ENCODE results near the gene KCNK16. TPM values are rescaled to one million over a fixed set of nuclear protein-coding genes. Genes with fewer than 3 reads are reported as not detected.

Gene KCNK16
- total RNA-seq, 4 donors from 2014 or later = not detected

GRCh38 chr6:39320363-39320984 is 2.0 kb downstream of the KCNK16 start:
- no peak for TF ChIP-seq POLR2A (IDR thresholded peaks at IDR 0.05)
- no peak for TF ChIP-seq CTCF (IDR thresholded peaks at IDR 0.05)
- no peak for TF ChIP-seq POLR2AphosphoS5 (IDR thresholded peaks at IDR 0.05)
- TF ChIP-seq EP300 (IDR thresholded peaks at IDR 0.05; ENCODE audit: low read depth) = no peak
- WGBS, 2 donors (ENCODE audit: low coverage in 1 of 2) = 64% methylated on average over 10 of the region's 10 CpGs; no CpG with 5 or more reads in 1 of the 2 donors
- in situ Hi-C loops (cut with MboI; ENCODE audit: low pct_ligation_motif_present in 1 of 4, low pct_unique_long_range_greater_than_20kb in 1 of 4, low sequenced_read_pairs in 3 of 4) = loop anchor here (25.0 kb wide), 3 partner anchors 333 to 458 kb away; no protein-coding TSS in a partner anchor
- intact Hi-C loops (cut with DNase I; ENCODE audit: low total_unique reads) = no loop called here
- no peak for DNase-seq
- Histone ChIP-seq H3K36me3 (no peaks in the 10 kb centered on the region), H3K4me1 (no peaks in the 10 kb centered on the region), H3K4me3 (no peak overlapping the region), H3K27me3 (peaks cover 6% of the 10 kb centered on the region), H3K27ac (no peak overlapping the region), H3K9me3 (no peaks in the 10 kb centered on the region)

- DNase-seq = no peak
- Histone ChIP-seq H3K36me3 (no peaks in the 10 kb centered on the region), H3K4me3 (no peak overlapping the region), H3K9me3 (no peaks in the 10 kb centered on the region), H3K27me3 (peaks cover 13% of the 10 kb centered on the region), H3K4me1 (no peaks in the 10 kb centered on the region), H3K27ac (no peak overlapping the region)
- in situ Hi-C loops (cut with MboI; ENCODE audit: low pct_ligation_motif_present in 1 of 4, low pct_unique_long_range_greater_than_20kb in 1 of 4, low sequenced_read_pairs in 3 of 4) = loop anchor here (25.0 kb wide), 3 partner anchors 332 to 457 kb away; no protein-coding TSS in a partner anchor
- intact Hi-C loops (cut with DNase I; ENCODE audit: low total_unique reads) = no loop called here
- WGBS, 2 donors (ENCODE audit: low coverage in 1 of 2) = 69 to 78% methylated on average over 3 to 13 of the region's 13 CpGs
- TF ChIP-seq POLR2A (IDR thresholded peaks at IDR 0.05) (no peak), POLR2AphosphoS5 (IDR thresholded peaks at IDR 0.05) (no peak), CTCF (IDR thresholded peaks at IDR 0.05) (no peak), EP300 (IDR thresholded peaks at IDR 0.05; ENCODE audit: low read depth) (no peak)
Measured at GRCh38 chr6:39319621-39320362, 2.7 kb downstream of the KCNK16 start.

GRCh38 chr6:39317256-39317655 is 5.2 kb downstream of the KCNK16 start:
- no peaks in the 10 kb centered on the region for H3K9me3 ChIP-seq
- intact Hi-C loops (cut with DNase I; ENCODE audit: low total_unique reads) (no loop called here), in situ Hi-C loops (cut with MboI; ENCODE audit: low pct_ligation_motif_present in 1 of 4, low pct_unique_long_range_greater_than_20kb in 1 of 4, low sequenced_read_pairs in 3 of 4) (loop anchor here (25.0 kb wide), 3 partner anchors 330 to 455 kb away; no protein-coding TSS in a partner anchor)
- DNase-seq = no peak
- no peak overlapping the region for H3K27ac ChIP-seq
- H3K27me3 ChIP-seq = peaks cover 38% of the 10 kb centered on the region
- no peak overlapping the region for H3K4me3 ChIP-seq
- H3K36me3 ChIP-seq = no peaks in the 10 kb centered on the region
- TF ChIP-seq POLR2A (IDR thresholded peaks at IDR 0.05) (no peak), CTCF (IDR thresholded peaks at IDR 0.05) (no peak), EP300 (IDR thresholded peaks at IDR 0.05; ENCODE audit: low read depth) (no peak), POLR2AphosphoS5 (IDR thresholded peaks at IDR 0.05) (no peak)
- peaks cover 0 to 13% (median 13%) of the 10 kb centered on the region in 4 donors for H3K4me1 ChIP-seq
- 82% methylated on average over 3 of the region's 3 CpGs; no CpG with 5 or more reads in 1 of the 2 donors for WGBS, 2 donors (ENCODE audit: low coverage in 1 of 2)

- Histone ChIP-seq H3K36me3 (no peaks in the 10 kb centered on the region), H3K4me1 (peaks cover 0 to 13% (median 13%) of the 10 kb centered on the region in 4 donors), H3K27me3 (peaks cover 50% of the 10 kb centered on the region), H3K4me3 (peak within 1 kb of the TSS in 2 of 4 donors; percentile 17 to 41), H3K9me3 (no peaks in the 10 kb centered on the region), H3K27ac (no peak within 1 kb of the TSS)
- no peak for TF ChIP-seq EP300 (IDR thresholded peaks at IDR 0.05; ENCODE audit: low read depth)
- no peak for TF ChIP-seq CTCF (IDR thresholded peaks at IDR 0.05)
- DNase-seq = no peak
- WGBS, 2 donors (ENCODE audit: low coverage in 1 of 2) = 32 to 62% methylated on average over 5 to 7 of the region's 28 CpGs
- intact Hi-C loops (cut with DNase I; ENCODE audit: low total_unique reads) = loop anchor here (5.0 kb wide), 1 partner anchor 442 kb away; no protein-coding TSS in a partner anchor
- in situ Hi-C loops (cut with MboI; ENCODE audit: low pct_ligation_motif_present in 1 of 4, low pct_unique_long_range_greater_than_20kb in 1 of 4, low sequenced_read_pairs in 3 of 4) = loop anchor here (25.0 kb wide), 3 partner anchors 327 to 452 kb away; no protein-coding TSS in a partner anchor
Measured at GRCh38 chr6:39314273-39314795, 8.2 kb downstream of the KCNK16 start, which contains the start of gene KCNK17. Gene KCNK17 (minus strand): TSS chr6:39314419. CDS start chr6:39314320, 99 bp downstream.
